ENCODE measurements around the gene MAFB. TPM values are rescaled to one million over a fixed set of nuclear protein-coding genes. Genes with fewer than 3 reads are reported as not detected.

Gene MAFB
- total RNA-seq, 1 experiment from 2014 or later = 0.22 TPM

- Histone ChIP-seq H3K9ac (ENCODE audit: low read length) (no peak overlapping the region), H3K79me2 (ENCODE audit: insufficient read depth, low read length) (no peaks in the 10 kb centered on the region), H3K4me1 (ENCODE audit: control insufficient read depth in 1 of 2, insufficient read depth in 2 of 2, low read length in 2 of 2) (no peaks in the 10 kb centered on the region), H3K9me3 (ENCODE audit: control insufficient read depth in 1 of 2, insufficient read depth in 1 of 2, low read depth in 1 of 2, low read length in 2 of 2) (no peaks in the 10 kb centered on the region), H3K36me3 (ENCODE audit: control insufficient read depth in 1 of 2, insufficient read depth in 2 of 2, low read length in 2 of 2) (no peaks in the 10 kb centered on the region), H3K27me3 (ENCODE audit: insufficient read depth, low read length) (no peaks in the 10 kb centered on the region), H3K4me3 (replicated peaks in 1 of 2; ENCODE audit: low read depth in 1 of 2, low read length in 2 of 2) (no peak overlapping the region), H2AFZ (ENCODE audit: low read depth, low read length, poor library complexity, severe bottlenecking) (no peak overlapping the region), H3K27ac (ENCODE audit: low read depth, low read length) (no peak overlapping the region), H4K20me1 (ENCODE audit: insufficient read depth) (no peaks in the 10 kb centered on the region), H3K9me2 (ENCODE audit: insufficient read depth) (no peaks in the 10 kb centered on the region), H3K4me2 (ENCODE audit: low read length) (no peak overlapping the region)
- CTCF ChIA-PET = no interaction called here
- TF ChIP-seq TCF7L2 (IDR thresholded peaks at IDR 0.05; ENCODE audit: borderline replicate concordance, extremely low read depth, insufficient read depth, insufficient read length) = no peak
- no peak for TF ChIP-seq JUND (IDR thresholded peaks at IDR 0.05)
- TF ChIP-seq CBX3 (IDR thresholded peaks at IDR 0.05; ENCODE audit: low read depth) = no peak
- TF ChIP-seq YY1 (IDR thresholded peaks at IDR 0.05; ENCODE audit: extremely low read depth, insufficient replicate concordance, low read depth, low read length) = no peak
- no peak for TF ChIP-seq POLR2A (IDR thresholded peaks at IDR 0.05; ENCODE audit: borderline replicate concordance, extremely low read depth, insufficient read depth, insufficient read length)
- POLR2A ChIA-PET = no interaction called here
- BruUV-seq (replicated peaks) = no TSS peak
- DNase-seq (ENCODE audit: low read depth, low spot score) = no peak
- intact Hi-C loops (cut with micrococcal nuclease) = no loop called here
- no peak for ATAC-seq
- RAD21 ChIA-PET (ENCODE audit: low non-redundant PET in 1 of 2, low total read pairs in 2 of 2, uncharacterized antibody in 2 of 2, unreplicated experiment in 2 of 2) = no interaction called here
Observed at GRCh38 chr20:40646361-40646760, 42.7 kb downstream of the MAFB start.

GRCh38 chr20:40644863-40645262 lies 44.2 kb downstream of the MAFB start:
- POLR2A ChIA-PET = interaction anchor here (0.6 kb wide), 1 partner anchor 75 kb away, joined by 3 read pairs; no protein-coding TSS in a partner anchor
- ATAC-seq (no peak), DNase-seq (ENCODE audit: low read depth, low spot score) (no peak)
- Histone ChIP-seq H2AFZ (ENCODE audit: low read depth, low read length, poor library complexity, severe bottlenecking) (no peak overlapping the region), H3K4me1 (ENCODE audit: control insufficient read depth in 1 of 2, insufficient read depth in 2 of 2, low read length in 2 of 2) (no peaks in the 10 kb centered on the region), H3K9me3 (ENCODE audit: control insufficient read depth in 1 of 2, insufficient read depth in 1 of 2, low read depth in 1 of 2, low read length in 2 of 2) (no peaks in the 10 kb centered on the region), H3K27ac (ENCODE audit: low read depth, low read length) (no peak overlapping the region), H3K36me3 (ENCODE audit: control insufficient read depth in 1 of 2, insufficient read depth in 2 of 2, low read length in 2 of 2) (no peaks in the 10 kb centered on the region), H3K9me2 (ENCODE audit: insufficient read depth) (no peaks in the 10 kb centered on the region), H3K27me3 (ENCODE audit: insufficient read depth, low read length) (no peaks in the 10 kb centered on the region), H3K9ac (ENCODE audit: low read length) (no peak overlapping the region), H3K79me2 (ENCODE audit: insufficient read depth, low read length) (no peaks in the 10 kb centered on the region), H3K4me3 (replicated peaks in 1 of 2; ENCODE audit: low read depth in 1 of 2, low read length in 2 of 2) (no peak overlapping the region), H3K4me2 (ENCODE audit: low read length) (no peak overlapping the region), H4K20me1 (ENCODE audit: insufficient read depth) (no peaks in the 10 kb centered on the region)
- no TSS peak for BruUV-seq (replicated peaks)
- RAD21 ChIA-PET (ENCODE audit: low non-redundant PET in 1 of 2, low total read pairs in 2 of 2, uncharacterized antibody in 2 of 2, unreplicated experiment in 2 of 2) = no interaction called here
- intact Hi-C loops (cut with micrococcal nuclease) = no loop called here
- CTCF ChIA-PET = no interaction called here
- TF ChIP-seq POLR2A (IDR thresholded peaks at IDR 0.05; ENCODE audit: borderline replicate concordance, extremely low read depth, insufficient read depth, insufficient read length) = no peak
- no peak for TF ChIP-seq EZH2phosphoT487 (IDR thresholded peaks at IDR 0.05; ENCODE audit: borderline replicate concordance)
- no peak for TF ChIP-seq CTCF (IDR thresholded peaks at IDR 0.05 in 2 of 3, conservative IDR thresholded peaks at IDR 0.05 in 1 of 3; ENCODE audit: borderline replicate concordance in 1 of 3, insufficient read depth in 1 of 3, low read depth in 2 of 3, low read length in 2 of 3)
- TF ChIP-seq REST (IDR thresholded peaks at IDR 0.05; ENCODE audit: low read depth) = no peak
- TF ChIP-seq POLR2AphosphoS5 (IDR thresholded peaks at IDR 0.05; ENCODE audit: low read depth, low read length) = no peak
- TF ChIP-seq ZFX (IDR thresholded peaks at IDR 0.05) = no peak
- TF ChIP-seq JUND (IDR thresholded peaks at IDR 0.05) = no peak
- no peak for TF ChIP-seq ATF3 (IDR thresholded peaks at IDR 0.05)
